GM18498 (cell line): ENCODE measurements around the gene TXNRD1.
"Not testable (repeated sequence)": the region's sequence is repeated elsewhere in the genome, so short reads cannot be mapped to it uniquely, and the experiment has no call there.

Source experiments
- ATAC-seq: cut with Tn5 transposase; IDR thresholded peaks from one replicate; pipeline ENCODE4 v1.9.1; 2021; ENCODE audit warnings: mild to moderate bottlenecking, moderate library complexity; ENCODE audit not compliant: unreplicated experiment

Gene TXNRD1

DNA sequence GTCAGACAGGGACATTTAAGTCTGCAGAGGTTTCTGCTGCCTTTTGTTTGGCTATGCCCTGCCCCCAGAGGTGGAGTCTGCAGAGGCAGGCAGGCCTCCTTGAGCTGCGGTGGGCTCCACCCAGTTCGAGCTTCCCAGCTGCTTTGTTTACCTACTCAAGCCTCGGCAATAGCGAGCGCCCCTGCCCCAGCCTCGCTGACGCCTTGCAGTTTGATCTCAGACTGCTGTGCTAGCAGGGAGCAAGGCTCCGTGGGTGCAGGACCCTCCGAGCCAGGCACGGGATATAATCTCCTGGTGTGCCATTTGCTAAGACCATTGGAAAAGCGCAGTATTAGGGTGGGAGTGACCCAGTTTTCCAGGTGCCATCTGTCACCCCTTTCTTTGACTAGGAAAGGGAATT lies 178.5 kb downstream of the TXNRD1 start:
- ATAC-seq, result not testable (repeated sequence)
